Neural cell (in vitro differentiated cells): ENCODE data around the gene HES6.

Experiments used
- CTCF ChIP-seq: fragments of 450-650 bp; IDR thresholded peaks from 2 replicates; pipeline ENCODE4 v1.5.1; 2014; ENCODE audit warnings: antibody characterized with exemption, mild to moderate bottlenecking, moderate library complexity; ENCODE audit not compliant: poor library complexity, severe bottlenecking
- EZH2 ChIP-seq: fragments of 200-600, 300-800 bp; shearing (Covaris generic), sonication (generic); IDR thresholded peaks from 2 replicates; pipeline ENCODE4 v1.6.1; 2014; ENCODE audit warnings: antibody characterized with exemption, low read length, borderline replicate concordance, mild to moderate bottlenecking; ENCODE audit not compliant: insufficient read depth, poor library complexity, severe bottlenecking
- POLR2AphosphoS5 ChIP-seq: IDR thresholded peaks from 2 replicates; pipeline ENCODE4 v1.6.1; 2012

- TF ChIP-seq EZH2 (no peak), CTCF (no peak), POLR2AphosphoS5 (no peak)
Observed at GRCh38 chr2:238286551-238286950, 46.7 kb upstream of the HES6 start.
